Fibroblast of lung (primary cell): ENCODE results near the gene FAAP24. TPM values are rescaled to one million over a fixed set of nuclear protein-coding genes. Genes with fewer than 3 reads are reported as not detected.
"Not testable (repeated sequence)": the region's sequence is repeated elsewhere in the genome, so short reads cannot be mapped to it uniquely, and the experiment has no call there.

Experiments used
- DNase-seq, 2 donors: peaks; one replicate each; pipeline versions ENCODE4 v3.0.0 to v3.0.0-alpha.2; 2010; ENCODE audit warnings: low read depth in 2 of 2
- H2AFZ ChIP-seq: 2 replicates; pipeline ENCODE4 v1.5.1; 2012; ENCODE audit warnings: low read length, control low read depth, inconsistent platforms
- H3K27ac ChIP-seq: 2 replicates; pipeline ENCODE4 v1.5.1; 2011; ENCODE audit warnings: low read length, control low read depth; ENCODE audit not compliant: insufficient read depth
- H3K27me3 ChIP-seq: 2 replicates; pipeline ENCODE4 v1.5.1; 2011; ENCODE audit warnings: mild to moderate bottlenecking, low read length; ENCODE audit not compliant: control insufficient read depth, insufficient read depth
- H3K36me3 ChIP-seq: 2 replicates; pipeline ENCODE4 v1.5.1; 2011; ENCODE audit warnings: low read length; ENCODE audit not compliant: control insufficient read depth, insufficient read depth
- H3K4me1 ChIP-seq: 2 replicates; pipeline ENCODE4 v1.5.1; 2011; ENCODE audit warnings: low read length; ENCODE audit not compliant: control insufficient read depth, insufficient read depth; ENCODE audit errors: extremely low read depth
- H3K4me2 ChIP-seq: 2 replicates; pipeline ENCODE4 v1.5.1; 2011; ENCODE audit warnings: low read length, control low read depth; ENCODE audit not compliant: insufficient read depth; ENCODE audit errors: extremely low read depth
- H3K4me3 ChIP-seq, 4 experiments: fragments of 200-600 bp in 1 of 4; sonication (generic) in 1 of 4; replicated peaks in 1 of 4; 2 replicates each; pipeline ENCODE4 v1.5.1; 2011 to 2016; ENCODE audit warnings: low read length in 4 of 4, low read depth in 3 of 4, mild to moderate bottlenecking in 3 of 4, control low read depth in 2 of 4, inconsistent platforms in 1 of 4, mixed read lengths in 1 of 4; ENCODE audit not compliant: insufficient read depth in 1 of 4; ENCODE audit errors: control extremely low read depth in 1 of 4
- H3K79me2 ChIP-seq: 2 replicates; pipeline ENCODE4 v1.5.1; 2012; ENCODE audit warnings: mild to moderate bottlenecking, low read length, inconsistent platforms; ENCODE audit not compliant: control insufficient read depth, insufficient read depth
- H3K9ac ChIP-seq: 2 replicates; pipeline ENCODE4 v1.5.1; 2011; ENCODE audit warnings: mild to moderate bottlenecking, low read length, control low read depth; ENCODE audit not compliant: insufficient read depth
- H3K9me3 ChIP-seq: 2 replicates; pipeline ENCODE4 v1.5.1; 2012; ENCODE audit warnings: low read depth, low read length; ENCODE audit not compliant: control insufficient read depth, insufficient read depth
- H4K20me1 ChIP-seq: 2 replicates; pipeline ENCODE4 v1.5.1; 2011; ENCODE audit warnings: low read length; ENCODE audit not compliant: control insufficient read depth, insufficient read depth; ENCODE audit errors: extremely low read depth
- EZH2 ChIP-seq: IDR thresholded peaks from 2 replicates; pipeline ENCODE4 v1.5.1; 2012; ENCODE audit warnings: low read length, control low read depth, mild to moderate bottlenecking; ENCODE audit errors: missing control alignments
- polyA plus RNA-seq, 2 donors: library from polyadenylated mRNA; depleted of rRNA in 1 of 2; stranded (reverse) in 1 of 2; unstranded in 1 of 2; fragments of >200 nt; gene quantifications; 2 replicates each; pipeline ENCODE4 v1.2.1, GENCODE V29; 2011 to 2012; ENCODE audit warnings: missing spikeins in 1 of 2
- total RNA-seq: library from RNA; depleted of rRNA; stranded (reverse); fragments of >200 nt; gene quantifications from 2 replicates; pipeline ENCODE4 v1.2.1, GENCODE V29; 2014
- TF ChIP-seq, protein P1 (sequence below), 2 donors: IDR thresholded peaks in 1 of 2; conservative IDR thresholded peaks in 1 of 2; 1 replicate in 1 of 2; 2 replicates in 1 of 2; pipeline ENCODE4 v1.5.1; 2011 to 2012; ENCODE audit warnings: low read length in 2 of 2, control low read depth in 1 of 2, inconsistent platforms in 1 of 2, low read depth in 1 of 2, mild to moderate bottlenecking in 1 of 2

FAAP24 gene
- total and polyA plus RNA-seq, 2 donors (not counting 1 experiment from before 2014, with no cell fraction given), result 2.3 to 3.0 TPM

GRCh38 chr19:32976223-32976805 lies 4.3 kb downstream of the FAAP24 start:
- H3K9me3 ChIP-seq, result no peaks in the 10 kb centered on the region
- no peaks in the 10 kb centered on the region for H4K20me1 ChIP-seq
- DNase-seq, result peak; percentile 45 to 74
- no peak overlapping the region for H3K4me2 ChIP-seq
- H3K27me3 ChIP-seq, result no peaks in the 10 kb centered on the region
- H3K4me1 ChIP-seq, result no peaks in the 10 kb centered on the region
- no peak overlapping the region for H2AFZ ChIP-seq
- no peak overlapping the region for H3K27ac ChIP-seq
- TF ChIP-seq EZH2, result no peak
- TF ChIP-seq, protein P1, sequence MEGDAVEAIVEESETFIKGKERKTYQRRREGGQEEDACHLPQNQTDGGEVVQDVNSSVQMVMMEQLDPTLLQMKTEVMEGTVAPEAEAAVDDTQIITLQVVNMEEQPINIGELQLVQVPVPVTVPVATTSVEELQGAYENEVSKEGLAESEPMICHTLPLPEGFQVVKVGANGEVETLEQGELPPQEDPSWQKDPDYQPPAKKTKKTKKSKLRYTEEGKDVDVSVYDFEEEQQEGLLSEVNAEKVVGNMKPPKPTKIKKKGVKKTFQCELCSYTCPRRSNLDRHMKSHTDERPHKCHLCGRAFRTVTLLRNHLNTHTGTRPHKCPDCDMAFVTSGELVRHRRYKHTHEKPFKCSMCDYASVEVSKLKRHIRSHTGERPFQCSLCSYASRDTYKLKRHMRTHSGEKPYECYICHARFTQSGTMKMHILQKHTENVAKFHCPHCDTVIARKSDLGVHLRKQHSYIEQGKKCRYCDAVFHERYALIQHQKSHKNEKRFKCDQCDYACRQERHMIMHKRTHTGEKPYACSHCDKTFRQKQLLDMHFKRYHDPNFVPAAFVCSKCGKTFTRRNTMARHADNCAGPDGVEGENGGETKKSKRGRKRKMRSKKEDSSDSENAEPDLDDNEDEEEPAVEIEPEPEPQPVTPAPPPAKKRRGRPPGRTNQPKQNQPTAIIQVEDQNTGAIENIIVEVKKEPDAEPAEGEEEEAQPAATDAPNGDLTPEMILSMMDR (conservative IDR thresholded peaks at IDR 0.05 in 1 of 2, IDR thresholded peaks at IDR 0.05 in 1 of 2; ENCODE audit: low read depth in 1 of 2, low read length in 2 of 2), result peak; percentile 79 to 83
- H3K4me3 ChIP-seq, result no peak overlapping the region
- no peak overlapping the region for H3K9ac ChIP-seq
- peaks cover 4% of the 10 kb centered on the region for H3K79me2 ChIP-seq
- H3K36me3 ChIP-seq, result no peaks in the 10 kb centered on the region

DNA sequence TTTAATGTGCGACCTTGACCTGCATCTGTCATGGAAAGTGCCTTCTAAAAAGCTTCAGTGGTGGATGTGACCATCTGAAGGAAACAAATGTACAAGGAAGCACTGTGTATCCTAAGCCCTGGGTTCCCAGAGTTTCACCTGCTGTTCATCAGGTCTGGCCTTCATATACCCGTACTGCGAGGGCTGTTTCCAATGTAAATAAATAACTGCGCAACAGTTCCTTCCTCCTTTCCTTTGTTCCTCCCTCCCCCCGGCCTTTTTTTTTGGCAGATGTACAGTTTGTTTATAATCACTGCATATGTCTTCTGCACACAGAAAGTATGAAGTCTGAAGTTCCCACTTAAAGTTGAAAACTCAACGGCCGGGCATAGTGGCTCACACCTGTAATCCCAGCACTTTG lies 5.2 kb downstream of the FAAP24 start:
- no peak overlapping the region for H2AFZ ChIP-seq
- no peaks in the 10 kb centered on the region for H3K79me2 ChIP-seq
- no peaks in the 10 kb centered on the region for H3K36me3 ChIP-seq
- H3K27ac ChIP-seq, result no peak overlapping the region
- H3K4me3 ChIP-seq, result no peak overlapping the region
- no peak overlapping the region for H3K4me2 ChIP-seq
- no peaks in the 10 kb centered on the region for H4K20me1 ChIP-seq
- no peaks in the 10 kb centered on the region for H3K9me3 ChIP-seq
- H3K27me3 ChIP-seq, result no peaks in the 10 kb centered on the region
- TF ChIP-seq EZH2, result no peak
- TF ChIP-seq, protein P1 (conservative IDR thresholded peaks at IDR 0.05 in 1 of 2, IDR thresholded peaks at IDR 0.05 in 1 of 2; ENCODE audit: low read depth in 1 of 2, low read length in 2 of 2), result no peak
- peak in 1 of 2 donors; percentile 47 for DNase-seq
- H3K4me1 ChIP-seq, result no peaks in the 10 kb centered on the region
- H3K9ac ChIP-seq, result no peak overlapping the region

GRCh38 chr19:32977813-32978212 lies 5.8 kb downstream of the FAAP24 start:
- H3K36me3 ChIP-seq, H3K27ac ChIP-seq, H3K4me2 ChIP-seq, H3K4me3 ChIP-seq, H2AFZ ChIP-seq, DNase-seq, H3K27me3 ChIP-seq, H4K20me1 ChIP-seq, H3K4me1 ChIP-seq, H3K9me3 ChIP-seq, H3K9ac ChIP-seq, H3K79me2 ChIP-seq: not testable (repeated sequence)

DNA sequence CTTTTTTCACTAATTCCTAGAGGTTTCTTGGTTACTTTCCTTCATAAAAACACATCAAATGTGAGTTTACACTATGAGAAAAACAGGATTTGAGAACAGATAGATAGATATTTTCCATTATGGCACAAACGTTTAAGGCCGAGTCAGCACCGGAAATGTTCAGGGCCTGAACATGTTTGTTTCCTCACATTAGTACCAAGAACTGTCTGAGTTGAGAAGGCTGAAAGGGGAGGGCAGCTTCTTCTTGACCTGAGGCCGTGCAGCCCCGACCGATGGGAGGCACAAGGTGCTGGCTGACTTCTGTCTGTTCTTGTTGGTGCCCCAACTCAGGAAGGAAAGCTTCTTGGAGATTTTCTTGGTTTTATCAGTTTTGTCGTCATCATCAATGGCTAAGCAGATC lies 7.8 kb downstream of the FAAP24 start:
- not testable (repeated sequence) for H3K4me3 ChIP-seq, H3K9me3 ChIP-seq, H3K9ac ChIP-seq, H3K36me3 ChIP-seq, H3K4me2 ChIP-seq, H3K79me2 ChIP-seq, H3K4me1 ChIP-seq, H3K27me3 ChIP-seq, H2AFZ ChIP-seq, H4K20me1 ChIP-seq, DNase-seq, H3K27ac ChIP-seq

DNA sequence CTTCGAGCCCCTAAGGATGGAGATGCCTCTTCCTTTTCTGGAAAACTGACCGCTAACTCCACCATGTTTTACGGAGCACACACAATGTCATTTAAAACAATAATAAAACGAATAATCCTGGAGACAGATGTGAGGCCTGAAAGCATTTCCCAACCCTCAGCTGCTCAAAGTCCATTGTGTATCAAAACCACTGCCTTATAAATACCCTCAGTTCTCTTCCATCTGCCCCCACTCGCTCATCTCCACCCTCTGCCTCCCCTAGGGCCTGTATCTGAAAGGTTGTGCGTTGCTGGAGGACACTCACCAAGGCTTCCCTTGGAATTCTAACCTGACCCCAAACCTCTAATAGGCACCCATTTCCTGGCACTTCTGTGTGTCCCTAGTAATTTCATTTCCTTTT lies 10.4 kb downstream of the FAAP24 start:
- not testable (repeated sequence) for H3K4me3 ChIP-seq, H3K27ac ChIP-seq, H3K4me2 ChIP-seq, H3K9me3 ChIP-seq, DNase-seq, H2AFZ ChIP-seq, H3K27me3 ChIP-seq, H3K4me1 ChIP-seq, H3K79me2 ChIP-seq, H3K9ac ChIP-seq, H4K20me1 ChIP-seq, H3K36me3 ChIP-seq
